ENCODE measurements around the gene USP9X.

The USP9X gene, protein sequence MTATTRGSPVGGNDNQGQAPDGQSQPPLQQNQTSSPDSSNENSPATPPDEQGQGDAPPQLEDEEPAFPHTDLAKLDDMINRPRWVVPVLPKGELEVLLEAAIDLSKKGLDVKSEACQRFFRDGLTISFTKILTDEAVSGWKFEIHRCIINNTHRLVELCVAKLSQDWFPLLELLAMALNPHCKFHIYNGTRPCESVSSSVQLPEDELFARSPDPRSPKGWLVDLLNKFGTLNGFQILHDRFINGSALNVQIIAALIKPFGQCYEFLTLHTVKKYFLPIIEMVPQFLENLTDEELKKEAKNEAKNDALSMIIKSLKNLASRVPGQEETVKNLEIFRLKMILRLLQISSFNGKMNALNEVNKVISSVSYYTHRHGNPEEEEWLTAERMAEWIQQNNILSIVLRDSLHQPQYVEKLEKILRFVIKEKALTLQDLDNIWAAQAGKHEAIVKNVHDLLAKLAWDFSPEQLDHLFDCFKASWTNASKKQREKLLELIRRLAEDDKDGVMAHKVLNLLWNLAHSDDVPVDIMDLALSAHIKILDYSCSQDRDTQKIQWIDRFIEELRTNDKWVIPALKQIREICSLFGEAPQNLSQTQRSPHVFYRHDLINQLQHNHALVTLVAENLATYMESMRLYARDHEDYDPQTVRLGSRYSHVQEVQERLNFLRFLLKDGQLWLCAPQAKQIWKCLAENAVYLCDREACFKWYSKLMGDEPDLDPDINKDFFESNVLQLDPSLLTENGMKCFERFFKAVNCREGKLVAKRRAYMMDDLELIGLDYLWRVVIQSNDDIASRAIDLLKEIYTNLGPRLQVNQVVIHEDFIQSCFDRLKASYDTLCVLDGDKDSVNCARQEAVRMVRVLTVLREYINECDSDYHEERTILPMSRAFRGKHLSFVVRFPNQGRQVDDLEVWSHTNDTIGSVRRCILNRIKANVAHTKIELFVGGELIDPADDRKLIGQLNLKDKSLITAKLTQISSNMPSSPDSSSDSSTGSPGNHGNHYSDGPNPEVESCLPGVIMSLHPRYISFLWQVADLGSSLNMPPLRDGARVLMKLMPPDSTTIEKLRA (N-terminal part only)

DNA sequence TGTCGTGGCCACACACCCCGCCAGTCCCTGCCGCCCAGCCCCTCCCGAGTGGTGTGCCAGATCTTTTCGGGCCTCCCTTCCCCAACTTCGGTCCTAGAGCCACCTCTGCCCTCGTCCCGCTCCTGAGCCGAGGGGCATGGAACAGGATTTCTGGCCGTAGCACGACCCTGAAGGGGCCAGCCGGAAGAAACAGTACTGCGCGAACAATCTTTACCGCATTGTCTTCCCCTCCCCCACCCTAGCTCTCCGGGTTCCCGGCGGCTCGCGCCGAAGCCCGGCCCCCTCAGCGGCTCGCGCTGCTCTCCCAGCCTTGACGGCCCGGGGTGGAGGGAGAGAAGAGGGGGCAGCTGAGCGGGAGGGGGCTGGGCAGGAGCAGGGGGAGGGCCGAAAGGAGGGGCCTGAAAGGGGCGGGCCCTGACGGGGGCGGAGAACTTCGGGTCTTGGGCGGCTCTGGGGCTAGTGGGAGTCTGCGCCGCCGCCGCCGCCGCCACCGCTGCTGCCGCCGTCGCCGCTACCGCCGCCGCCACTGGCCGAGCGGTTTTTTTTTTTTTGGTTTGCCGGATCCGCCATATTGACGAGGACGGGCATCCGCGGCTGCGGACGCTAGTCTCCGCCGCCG is at the start of gene USP9X:
Gene USP9X, plus strand, starts transcription at position 553 of the 619 bp plus-strand sequence. CDS start 38,184 bp downstream, outside the sequence.
- TF ChIP-seq, protein P1, sequence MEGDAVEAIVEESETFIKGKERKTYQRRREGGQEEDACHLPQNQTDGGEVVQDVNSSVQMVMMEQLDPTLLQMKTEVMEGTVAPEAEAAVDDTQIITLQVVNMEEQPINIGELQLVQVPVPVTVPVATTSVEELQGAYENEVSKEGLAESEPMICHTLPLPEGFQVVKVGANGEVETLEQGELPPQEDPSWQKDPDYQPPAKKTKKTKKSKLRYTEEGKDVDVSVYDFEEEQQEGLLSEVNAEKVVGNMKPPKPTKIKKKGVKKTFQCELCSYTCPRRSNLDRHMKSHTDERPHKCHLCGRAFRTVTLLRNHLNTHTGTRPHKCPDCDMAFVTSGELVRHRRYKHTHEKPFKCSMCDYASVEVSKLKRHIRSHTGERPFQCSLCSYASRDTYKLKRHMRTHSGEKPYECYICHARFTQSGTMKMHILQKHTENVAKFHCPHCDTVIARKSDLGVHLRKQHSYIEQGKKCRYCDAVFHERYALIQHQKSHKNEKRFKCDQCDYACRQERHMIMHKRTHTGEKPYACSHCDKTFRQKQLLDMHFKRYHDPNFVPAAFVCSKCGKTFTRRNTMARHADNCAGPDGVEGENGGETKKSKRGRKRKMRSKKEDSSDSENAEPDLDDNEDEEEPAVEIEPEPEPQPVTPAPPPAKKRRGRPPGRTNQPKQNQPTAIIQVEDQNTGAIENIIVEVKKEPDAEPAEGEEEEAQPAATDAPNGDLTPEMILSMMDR (IDR thresholded peaks at IDR 0.05; ENCODE audit: low read depth, low read length, missing control alignments), result no peak
- in situ Hi-C loops (cut with HindIII; ENCODE audit: low sequenced_read_pairs), result no loop called here
- DNase-seq (ENCODE audit: low read depth), result peak; percentile 78
- H3K4me3 ChIP-seq (ENCODE audit: low read depth, low read length), result peak within 1 kb of the TSS; percentile 78

DNA sequence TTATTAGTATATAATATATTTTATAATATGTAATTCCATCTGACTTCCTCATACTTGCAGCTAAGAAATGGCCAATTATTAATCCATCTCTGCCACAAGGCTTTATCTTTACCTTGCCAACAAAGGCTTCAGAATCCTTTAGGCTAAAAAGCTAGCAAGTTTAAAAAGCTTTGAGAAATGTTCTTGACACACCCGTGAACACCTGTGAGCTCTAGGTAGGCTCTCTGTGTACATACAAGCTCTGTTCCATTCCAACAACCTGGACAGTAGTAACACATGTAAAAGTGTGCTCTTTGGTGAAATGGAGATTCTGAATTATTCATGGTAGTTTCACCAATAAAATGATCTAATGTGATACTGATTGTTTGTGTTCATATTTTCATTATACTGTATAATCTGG is 49.7 kb upstream of the USP9X start:
- no peak overlapping the region for H3K4me3 ChIP-seq (ENCODE audit: low read depth, low read length)
- TF ChIP-seq, protein P1 (IDR thresholded peaks at IDR 0.05; ENCODE audit: low read depth, low read length, missing control alignments), result no peak
- in situ Hi-C loops (cut with HindIII; ENCODE audit: low sequenced_read_pairs), result no loop called here
- no peak for DNase-seq (ENCODE audit: low read depth)

DNA sequence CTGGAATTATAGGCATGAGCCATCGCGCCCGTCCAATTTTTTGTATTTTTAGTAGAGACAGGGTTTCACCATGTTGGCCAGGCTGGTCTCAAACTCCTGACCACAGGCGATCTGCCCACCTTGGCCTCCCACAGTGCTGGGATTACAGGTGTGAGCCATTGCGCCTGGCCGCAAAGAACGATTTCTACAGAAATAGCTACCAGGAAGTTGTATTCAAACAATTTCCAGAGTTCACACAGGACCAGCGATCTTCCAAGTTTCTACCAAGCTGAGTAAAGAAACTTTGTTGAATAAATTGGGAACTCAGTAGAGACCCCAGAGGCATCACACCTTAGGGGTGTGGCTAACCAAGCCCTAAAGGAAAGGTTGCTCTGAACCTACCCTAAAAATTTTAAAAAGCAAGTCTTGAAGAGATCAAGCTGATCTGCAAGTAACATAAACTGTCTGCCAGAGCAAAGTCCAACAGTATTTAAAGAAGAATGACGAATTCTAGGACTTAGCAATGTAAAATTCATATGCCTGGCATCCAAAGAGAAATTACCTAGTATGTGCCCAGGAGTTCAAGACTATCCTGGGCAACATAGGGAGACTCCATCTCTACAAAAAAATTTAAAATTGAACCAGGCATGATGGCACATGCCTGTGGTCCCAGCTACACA is 48.4 kb upstream of the USP9X start:
- in situ Hi-C loops (cut with HindIII; ENCODE audit: low sequenced_read_pairs), result no loop called here

DNA sequence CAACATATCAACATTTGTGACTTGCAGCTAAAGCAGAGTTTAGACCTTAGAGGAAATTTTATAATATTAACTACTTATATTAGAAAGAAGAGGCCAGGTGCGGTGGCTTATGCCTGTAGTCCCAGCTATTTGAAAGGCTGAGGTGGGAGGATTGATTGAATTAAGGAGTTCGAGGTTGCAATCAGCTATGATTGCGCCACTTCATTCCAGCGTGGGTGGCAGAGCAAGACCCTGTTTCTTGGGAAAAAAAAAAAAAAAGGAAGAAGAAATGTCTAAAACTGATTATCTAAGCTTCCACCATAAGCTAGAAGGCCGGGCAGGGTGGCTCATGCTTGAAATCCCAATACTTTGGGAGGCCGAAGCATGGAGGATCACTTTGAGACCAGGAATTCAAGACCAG is 42.0 kb upstream of the USP9X start:
- in situ Hi-C loops (cut with HindIII; ENCODE audit: low sequenced_read_pairs), result loop anchor here (5.0 kb wide), 1 partner anchor 69 kb away; no protein-coding TSS in a partner anchor
- no peak for DNase-seq (ENCODE audit: low read depth)
- H3K4me3 ChIP-seq (ENCODE audit: low read depth, low read length), result no peak overlapping the region
- TF ChIP-seq, protein P1 (IDR thresholded peaks at IDR 0.05; ENCODE audit: low read depth, low read length, missing control alignments), result no peak

More for the DNA sequence above, 48.4 kb upstream of the USP9X start:
- no peak for DNase-seq (ENCODE audit: low read depth)
- TF ChIP-seq, protein P1 (IDR thresholded peaks at IDR 0.05; ENCODE audit: low read depth, low read length, missing control alignments), result no peak
- no peak overlapping the region for H3K4me3 ChIP-seq (ENCODE audit: low read depth, low read length)

DNA sequence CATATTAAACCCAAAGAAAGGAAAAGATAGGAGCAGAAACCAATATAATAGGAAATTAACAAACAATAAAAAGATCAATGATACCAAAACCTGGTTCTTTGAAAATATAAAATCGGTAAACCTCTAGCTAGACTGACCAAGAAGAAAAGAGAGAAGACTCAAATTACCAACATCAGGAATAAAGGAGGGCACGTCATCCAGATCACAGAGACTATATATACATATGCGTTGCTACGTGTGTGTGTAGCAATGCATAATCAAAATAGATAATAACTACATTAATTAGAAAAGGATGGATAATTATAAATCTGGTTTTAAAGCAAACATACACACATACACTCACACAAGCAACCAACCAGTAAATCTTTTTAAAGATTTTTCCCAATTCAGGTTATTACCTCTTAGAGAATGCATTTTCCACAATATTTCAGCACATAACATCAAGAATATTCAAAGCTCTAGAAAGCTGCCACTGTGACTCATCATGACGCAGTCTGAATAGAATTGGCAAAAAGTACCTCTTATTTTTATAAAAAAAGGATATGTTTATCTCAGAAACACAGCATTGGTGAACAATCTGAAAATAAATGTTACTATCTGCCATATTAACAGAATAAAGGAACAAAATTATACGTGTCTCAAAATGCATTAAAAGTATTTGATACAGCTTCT is 41.4 kb upstream of the USP9X start:
- no peak overlapping the region for H3K4me3 ChIP-seq (ENCODE audit: low read depth, low read length)
- in situ Hi-C loops (cut with HindIII; ENCODE audit: low sequenced_read_pairs), result loop anchor here (5.0 kb wide), 1 partner anchor 68 kb away; no protein-coding TSS in a partner anchor
- TF ChIP-seq, protein P1 (IDR thresholded peaks at IDR 0.05; ENCODE audit: low read depth, low read length, missing control alignments), result no peak
- no peak for DNase-seq (ENCODE audit: low read depth)
